NCI-H446 (cell line): ENCODE data around the gene APLP1.
"Not testable (repeated sequence)": the region's sequence is repeated elsewhere in the genome, so short reads cannot be mapped to it uniquely, and the experiment has no call there.

Source experiments
- DNase-seq, 2 experiments: peaks; one replicate each; lab custom pipeline; 2025; lab: John Stamatoyannopoulos, UW

Gene APLP1

DNA sequence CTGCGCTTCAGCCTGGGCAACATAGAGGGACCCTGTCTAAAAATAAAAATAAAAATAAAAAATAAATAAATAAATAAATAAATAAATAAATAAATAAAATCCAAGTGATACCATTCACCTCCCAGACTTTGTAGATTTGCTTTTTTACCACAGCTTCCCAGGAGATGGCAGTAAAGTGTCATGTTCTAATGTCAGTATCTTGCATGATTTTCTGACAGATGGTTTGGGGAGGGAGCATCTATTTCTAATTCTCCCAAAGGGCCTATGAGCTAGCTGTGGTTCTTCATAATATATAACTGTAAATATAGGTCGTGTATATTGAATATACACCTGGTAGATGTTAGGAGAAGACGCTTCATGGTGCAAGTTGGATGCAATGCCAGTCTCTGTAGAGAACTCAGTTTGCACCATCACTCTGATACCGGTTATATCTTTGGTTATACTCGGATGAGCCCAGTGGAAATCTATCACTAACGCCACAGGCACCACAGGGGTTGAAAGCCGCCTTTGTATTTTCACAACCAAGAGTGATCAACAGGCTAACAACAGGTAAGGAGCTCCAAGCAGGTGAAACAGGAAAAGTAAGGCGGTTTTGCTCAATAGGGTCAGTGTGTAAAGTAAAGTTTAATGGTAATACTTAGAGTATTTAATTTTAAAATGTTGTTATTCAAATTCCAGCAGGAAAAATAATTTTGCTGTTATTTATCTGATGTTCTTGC lies 13.9 kb downstream of the APLP1 start:
- peak; percentile 71 to 87 for DNase-seq

GRCh38 chr19:35883882-35884281 lies 15.5 kb downstream of the APLP1 start:
- DNase-seq, result no peak

- DNase-seq, result no peak
These were observed 16.9 kb downstream of the APLP1 start for GRCh38 chr19:35885225-35885738.

GRCh38 chr19:35885904-35886303 lies 17.5 kb downstream of the APLP1 start:
- no peak for DNase-seq

DNA sequence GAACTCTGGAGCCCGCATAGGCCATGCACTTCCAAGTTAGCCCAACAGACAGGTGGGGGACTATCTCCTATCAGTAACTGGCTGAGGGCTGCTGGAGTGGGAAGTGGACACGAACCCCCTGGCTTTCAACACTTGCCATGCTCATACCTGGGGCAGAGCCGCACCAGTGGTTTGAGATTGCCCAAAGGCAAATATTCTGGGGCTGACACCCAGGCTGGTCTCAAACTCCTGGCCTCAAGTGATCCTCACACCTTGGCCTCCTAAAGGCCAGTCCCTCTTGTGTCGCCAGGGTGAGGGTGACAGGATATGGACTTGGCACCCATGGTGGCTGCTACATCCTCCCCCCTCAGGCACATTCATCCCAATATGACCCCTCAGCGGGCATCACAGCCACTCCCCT lies 18.8 kb downstream of the APLP1 start:
- DNase-seq, result no peak

GRCh38 chr19:35888398-35888797 lies 20.0 kb downstream of the APLP1 start:
- no peak for DNase-seq

DNA sequence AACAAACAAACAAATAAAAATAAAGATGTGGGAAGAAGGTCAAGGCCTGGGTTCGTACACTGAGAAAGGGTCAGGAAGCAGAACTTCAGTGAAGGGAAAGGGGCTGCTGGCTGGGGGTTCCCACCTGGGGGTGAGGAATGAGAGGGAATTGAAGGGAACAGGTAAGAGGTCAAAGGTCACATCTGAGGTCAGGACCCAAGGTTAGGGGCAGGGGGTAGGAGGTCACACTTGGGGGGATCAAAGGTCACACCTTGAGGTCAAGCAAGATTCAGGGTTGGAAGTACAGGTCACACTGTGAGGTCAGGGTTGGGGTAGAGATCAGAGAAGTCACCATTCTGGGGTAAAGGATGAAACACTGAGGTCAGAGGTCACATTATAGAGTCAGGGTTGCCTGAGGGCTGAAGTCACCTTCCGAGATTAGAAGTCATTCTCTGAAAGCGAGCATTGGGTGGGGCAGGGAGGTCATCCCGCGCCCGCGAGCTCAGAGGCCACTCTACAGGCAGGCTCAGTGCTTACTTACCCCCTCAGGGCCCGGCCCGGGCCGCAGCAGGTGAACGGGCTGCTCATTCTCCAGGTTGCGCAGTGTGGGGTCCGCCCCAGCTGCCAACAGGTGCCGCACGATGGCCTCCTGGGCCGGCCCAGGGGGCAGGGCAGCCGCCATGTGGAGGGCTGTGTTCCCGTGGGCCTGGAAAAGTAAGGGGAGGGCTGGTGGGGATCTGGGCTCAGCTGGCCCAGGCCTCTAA lies 21.2 kb downstream of the APLP1 start:
- DNase-seq, result no peak

DNA sequence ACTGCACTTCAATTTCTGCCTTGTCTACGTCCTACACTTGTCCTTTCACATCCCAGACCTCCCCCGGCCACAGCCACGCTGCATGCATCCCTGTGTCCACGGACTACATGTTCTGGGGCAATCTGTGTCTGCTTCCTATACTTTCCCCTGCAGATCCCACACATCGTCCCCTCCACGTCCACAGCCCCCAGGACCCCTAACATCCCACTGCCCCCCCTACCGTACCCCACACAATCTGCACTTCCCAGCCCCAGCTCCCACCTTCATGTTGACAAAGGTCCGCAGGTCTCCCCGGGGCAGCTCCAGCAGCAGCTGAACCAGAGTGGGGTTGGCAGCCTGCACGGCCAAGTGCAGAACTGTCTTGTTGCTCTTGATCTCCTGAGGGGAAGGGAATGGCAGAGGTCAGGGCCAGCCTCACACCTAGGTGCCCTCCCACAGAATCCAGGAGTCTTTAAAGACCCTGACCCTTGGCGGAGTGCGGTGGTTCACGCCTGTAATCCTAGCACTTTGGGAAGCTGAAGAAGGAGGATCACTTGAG lies 21.8 kb downstream of the APLP1 start:
- no peak for DNase-seq

GRCh38 chr19:35891819-35892218 lies 23.4 kb downstream of the APLP1 start:
- not testable (repeated sequence) for DNase-seq

DNA sequence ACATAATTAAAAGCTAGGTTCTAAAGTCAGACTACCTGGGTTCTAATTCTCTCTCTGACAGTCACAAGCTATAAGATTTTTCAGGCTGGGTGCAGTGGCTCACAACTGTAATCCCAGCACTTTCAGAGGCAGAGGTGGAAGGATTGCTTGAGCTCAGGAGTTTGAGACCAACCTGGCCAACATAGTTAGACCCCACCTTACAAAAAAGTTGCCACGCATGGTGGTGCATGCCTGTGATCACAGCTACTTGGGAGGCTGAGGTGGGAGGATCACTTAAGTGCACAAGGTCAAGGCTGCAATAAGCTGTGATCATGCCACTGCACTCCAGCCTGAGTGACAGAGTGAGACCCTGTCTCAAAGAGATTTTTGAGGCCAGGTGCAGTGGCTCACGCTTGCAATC lies 26.0 kb downstream of the APLP1 start:
- no peak for DNase-seq

DNA sequence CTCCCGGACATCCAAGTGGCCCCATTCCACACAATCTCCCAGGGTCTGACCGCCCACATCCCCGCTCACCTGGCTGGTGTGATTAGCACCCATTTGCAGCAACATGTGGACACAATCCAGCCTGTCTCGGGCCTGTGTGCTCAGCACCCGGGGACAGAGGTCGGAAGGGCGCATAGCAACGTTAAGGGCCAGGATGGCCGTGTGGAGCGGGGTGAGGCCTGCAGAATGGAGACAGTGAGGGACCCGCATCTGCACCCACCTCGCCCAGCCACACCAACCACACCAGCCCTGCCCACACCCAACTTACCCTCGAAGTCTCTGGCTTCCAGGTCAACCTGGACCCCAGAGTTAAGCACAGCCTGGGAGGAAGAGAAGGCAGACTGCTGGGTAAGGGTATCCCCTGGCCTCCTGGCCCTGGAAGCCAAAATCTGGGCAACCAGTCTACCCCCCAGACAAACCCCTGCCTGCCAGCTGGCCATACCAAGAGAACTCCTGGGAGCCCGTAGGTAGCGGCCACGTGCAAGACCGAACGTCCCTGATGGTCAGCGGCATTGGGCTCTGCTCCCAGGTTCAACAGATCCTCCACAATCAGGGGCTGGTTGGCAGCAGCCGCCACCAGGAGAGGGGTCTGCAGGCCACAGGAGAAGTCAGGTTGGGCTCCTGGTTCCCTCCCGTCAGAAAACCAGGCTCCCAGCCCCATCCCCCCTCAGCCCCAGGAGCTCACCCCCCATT lies 27.7 kb downstream of the APLP1 start:
- DNase-seq, result no peak

DNA sequence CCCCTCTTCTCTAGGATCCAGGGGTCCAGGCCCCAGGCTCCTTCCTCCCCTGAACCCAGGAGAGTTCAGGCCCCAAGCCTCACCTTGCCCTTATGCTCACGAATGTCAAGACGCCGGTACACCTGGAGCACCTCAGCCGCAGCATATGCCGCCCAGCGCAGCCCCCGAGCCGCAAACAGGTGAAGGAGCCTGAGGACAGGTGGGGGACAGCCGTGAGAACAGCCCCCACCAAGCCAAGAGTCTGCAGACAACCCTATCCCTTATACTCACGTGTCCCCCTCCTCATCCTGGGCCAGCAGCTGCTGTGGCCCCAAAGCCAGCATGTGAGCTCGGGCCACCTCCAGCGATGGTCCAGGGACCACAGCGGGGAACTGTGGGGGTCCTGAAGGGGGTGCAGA lies 28.3 kb downstream of the APLP1 start:
- no peak for DNase-seq

DNA sequence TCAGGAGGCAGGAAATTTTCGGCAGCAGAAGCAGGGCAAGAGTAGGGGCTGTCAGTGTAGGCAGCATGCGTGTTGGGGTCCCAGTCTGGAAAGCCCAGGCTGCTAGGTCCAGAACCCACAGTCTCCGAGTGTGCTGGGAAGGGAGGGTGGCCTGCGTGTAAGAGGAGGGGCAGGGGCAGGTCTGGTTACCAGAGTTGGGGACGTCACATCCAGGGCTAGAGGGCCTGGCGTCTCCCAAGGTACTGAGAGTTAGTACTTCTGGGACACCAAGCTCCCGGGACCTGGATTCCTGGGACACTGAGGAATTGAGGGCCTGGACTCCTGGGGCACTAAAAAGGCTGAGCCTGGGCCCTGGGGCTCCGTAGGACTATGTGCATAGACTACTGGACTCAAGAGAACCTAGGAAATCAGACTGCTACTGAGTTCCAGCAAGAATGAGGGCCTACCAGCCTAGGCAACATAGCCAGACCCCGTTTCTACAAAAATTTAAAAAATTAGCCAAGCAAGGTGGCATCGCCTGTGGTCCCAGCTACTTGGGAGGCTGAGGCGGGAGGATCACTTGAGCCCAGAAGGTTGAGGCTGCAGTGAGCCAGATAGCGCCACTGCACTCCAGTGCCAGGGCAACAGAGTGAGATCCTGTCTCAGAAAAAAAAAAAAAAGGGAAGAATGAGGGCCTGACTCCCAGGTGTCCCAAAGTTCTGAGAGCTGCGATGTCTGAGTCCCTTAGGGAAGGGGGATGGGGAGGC lies 29.5 kb downstream of the APLP1 start:
- no peak for DNase-seq

GRCh38 chr19:35898499-35898809 lies 30.1 kb downstream of the APLP1 start:
- DNase-seq, result no peak

DNA sequence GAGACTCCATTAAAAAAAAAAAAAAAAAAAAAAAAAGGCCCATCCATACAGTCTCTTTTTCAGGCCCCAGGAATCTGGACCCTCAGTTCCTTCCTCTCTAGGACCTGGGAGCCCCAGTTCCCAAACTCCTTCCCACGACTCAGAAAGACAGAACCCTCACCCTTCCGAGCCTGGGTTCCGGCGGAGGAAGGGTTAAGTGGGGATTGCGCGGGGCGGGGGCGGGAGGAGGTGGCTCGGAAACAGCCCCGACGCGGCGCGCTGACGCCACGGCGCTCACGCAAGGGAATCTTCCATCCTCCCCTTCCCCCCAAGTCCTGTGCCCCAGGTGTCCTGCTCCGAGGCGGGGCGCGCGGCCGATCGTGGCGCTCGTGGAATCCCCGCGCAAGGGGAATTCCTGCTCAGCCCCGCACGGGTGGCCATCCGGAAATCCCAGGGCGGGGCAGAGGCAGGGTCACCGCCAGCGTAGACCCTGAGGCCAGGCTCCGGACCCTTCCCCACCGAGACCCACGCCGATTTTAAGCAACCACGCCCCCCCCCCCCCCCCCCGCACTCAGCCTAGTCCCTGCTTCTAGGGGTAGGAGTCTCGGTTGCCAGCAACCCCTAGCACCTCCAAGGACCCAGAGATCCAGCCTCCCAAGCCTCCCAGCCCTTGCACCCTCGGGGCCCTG lies 31.3 kb downstream of the APLP1 start:
- peak; percentile 73 to 87 for DNase-seq

- DNase-seq, result no peak
These were observed 32.8 kb downstream of the APLP1 start for GRCh38 chr19:35901055-35901644.

DNA sequence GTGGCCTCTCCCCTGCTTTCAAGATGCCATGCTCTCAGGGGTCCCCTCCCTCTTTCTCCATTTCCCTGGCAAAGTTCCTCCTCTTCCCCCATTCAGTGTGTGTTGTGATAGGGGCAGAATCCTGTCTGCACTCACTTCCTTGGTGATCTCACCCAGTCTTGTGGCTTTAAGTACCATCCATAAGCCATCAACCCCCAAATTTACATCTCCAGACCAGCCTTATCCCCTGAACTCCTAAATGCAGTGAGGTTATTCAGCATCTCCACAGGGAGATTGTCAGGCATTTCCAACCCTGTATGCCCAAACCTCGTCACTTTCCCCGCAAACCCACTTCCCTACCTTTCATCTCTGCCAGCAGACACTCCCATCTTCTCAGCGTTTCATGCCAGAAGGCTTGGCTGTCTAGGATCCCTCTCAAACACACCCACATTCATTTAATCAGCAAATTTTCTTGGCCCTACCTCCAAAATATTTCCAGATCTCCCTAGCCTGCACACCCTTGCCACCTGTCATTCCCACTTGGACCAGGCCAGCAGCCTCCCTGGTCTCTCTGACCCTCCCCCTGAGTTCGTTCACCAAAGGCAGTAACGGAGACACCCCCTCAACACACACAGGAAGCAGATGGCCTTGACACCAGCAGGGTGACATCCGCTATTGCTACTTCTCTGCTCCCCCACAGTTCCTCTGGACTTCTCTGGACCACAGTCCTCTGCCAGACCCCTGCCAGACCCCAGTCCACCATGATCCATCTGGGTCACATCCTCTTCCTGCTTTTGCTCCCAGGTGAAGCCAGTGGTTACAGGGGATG lies 33.7 kb downstream of the APLP1 start, which contains the start of gene HCST:
Gene HCST (plus strand): TSS at position 676 of the 808 bp plus-strand sequence. CDS start 65 bp downstream, at position 741.
- no peak for DNase-seq

DNA sequence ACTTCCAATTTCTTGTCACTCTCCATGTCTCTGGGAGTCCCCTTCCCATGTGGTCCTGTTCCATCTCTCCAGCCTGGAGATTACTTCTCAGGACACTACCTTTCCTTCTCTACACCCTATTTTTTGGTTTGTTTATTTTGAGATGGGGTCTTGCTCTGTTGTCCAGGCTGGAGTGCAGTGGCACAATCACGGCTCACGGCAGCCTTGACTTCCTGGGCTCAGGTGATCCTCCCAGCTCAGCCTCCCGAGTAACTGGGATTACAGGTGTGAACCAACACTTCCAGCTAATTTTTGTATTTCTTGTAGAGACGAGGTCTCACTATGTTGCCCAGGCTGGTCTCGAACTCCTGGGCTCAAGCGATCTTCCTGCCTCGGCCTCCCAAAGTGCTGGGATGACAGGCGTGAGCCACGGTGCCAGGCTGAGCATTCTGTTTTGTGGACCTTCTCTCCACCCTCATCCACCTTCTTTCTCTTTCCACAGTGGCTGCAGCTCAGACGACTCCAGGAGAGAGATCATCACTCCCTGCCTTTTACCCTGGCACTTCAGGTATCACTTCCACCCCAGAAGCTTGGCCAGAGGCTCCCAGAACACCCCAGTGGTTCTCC lies 34.6 kb downstream of the APLP1 start:
- DNase-seq, result no peak

DNA sequence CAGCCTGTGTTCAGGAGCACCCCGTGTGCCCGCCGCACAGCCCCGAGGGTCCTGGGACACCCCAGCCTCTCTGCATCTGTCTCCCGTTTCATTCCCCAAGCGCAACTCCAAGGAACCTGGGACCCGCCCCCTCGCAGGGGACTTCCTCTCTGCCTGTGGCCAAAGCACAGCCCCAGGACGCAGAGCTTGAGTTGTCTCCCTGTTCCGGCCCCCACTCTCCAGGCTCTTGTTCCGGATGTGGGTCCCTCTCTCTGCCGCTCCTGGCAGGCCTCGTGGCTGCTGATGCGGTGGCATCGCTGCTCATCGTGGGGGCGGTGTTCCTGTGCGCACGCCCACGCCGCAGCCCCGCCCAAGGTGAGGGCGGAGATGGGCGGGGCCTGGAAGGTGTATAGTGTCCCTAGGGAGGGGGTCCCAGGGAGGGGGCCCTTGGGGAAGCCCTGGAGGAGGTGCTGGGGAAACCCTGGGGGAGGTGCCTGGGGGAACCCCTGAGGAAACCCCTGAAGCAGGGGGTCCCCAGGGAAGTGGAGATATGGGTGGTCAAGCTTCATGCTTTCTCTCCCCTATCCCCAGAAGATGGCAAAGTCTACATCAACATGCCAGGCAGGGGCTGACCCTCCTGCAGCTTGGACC lies 35.3 kb downstream of the APLP1 start:
- no peak for DNase-seq
